Hepatocyte (in vitro differentiated cells): ENCODE data around the gene CACNA1B.

ENCODE experiments used
- CTCF ChIP-seq: fragments of 200-600 bp; sonication (generic); IDR thresholded peaks from 2 replicates; pipeline ENCODE4 v1.5.1; 2016; ENCODE audit warnings: antibody characterized with exemption, mild to moderate bottlenecking; ENCODE audit not compliant: poor library complexity
- EZH2 ChIP-seq: fragments of 200-600 bp; sonication (generic); IDR thresholded peaks from 2 replicates; pipeline ENCODE4 v1.6.1; 2016; ENCODE audit warnings: antibody characterized with exemption, mild to moderate bottlenecking, borderline replicate concordance
- EZH2phosphoT487 ChIP-seq: fragments of 200-600 bp; sonication (generic); IDR thresholded peaks from one replicate; pipeline ENCODE4 v1.6.1; 2018; ENCODE audit warnings: antibody characterized with exemption, mild to moderate bottlenecking, low read depth, moderate library complexity; ENCODE audit not compliant: unreplicated experiment, severe bottlenecking

GRCh38 chr9:138112090-138112748, 234.6 kb downstream of the CACNA1B start:
- TF ChIP-seq CTCF (no peak), EZH2phosphoT487 (no peak), EZH2 (no peak)
